GM19099 (cell line): ENCODE data around the gene MROH9.

ENCODE experiments used
- POLR2A ChIP-seq: IDR thresholded peaks from 3 replicates; pipeline ENCODE4 v1.6.1; 2011; ENCODE audit warnings: low read depth; ENCODE audit not compliant: insufficient read length; ENCODE audit errors: extremely low read depth

The MROH9 gene

DNA sequence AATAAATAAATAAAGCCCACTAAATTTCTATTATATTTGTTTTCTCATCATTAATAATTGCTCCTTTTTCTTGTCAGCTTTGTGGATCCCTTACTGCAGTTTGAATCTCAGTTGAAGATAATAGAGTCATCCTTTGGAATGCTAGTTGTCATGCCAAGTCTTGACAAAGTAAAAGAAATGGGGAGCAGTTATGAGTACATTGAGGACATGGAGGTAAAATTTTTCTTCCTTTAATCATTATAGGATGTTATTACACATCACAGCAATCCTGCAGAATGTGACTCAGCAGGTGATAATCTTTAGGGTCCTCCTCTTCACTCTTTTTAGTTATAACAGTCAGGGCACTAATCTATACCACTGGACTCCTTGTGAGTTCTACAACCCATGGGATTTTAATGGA, 24.1 kb downstream of the MROH9 start:
- no peak for TF ChIP-seq POLR2A

DNA sequence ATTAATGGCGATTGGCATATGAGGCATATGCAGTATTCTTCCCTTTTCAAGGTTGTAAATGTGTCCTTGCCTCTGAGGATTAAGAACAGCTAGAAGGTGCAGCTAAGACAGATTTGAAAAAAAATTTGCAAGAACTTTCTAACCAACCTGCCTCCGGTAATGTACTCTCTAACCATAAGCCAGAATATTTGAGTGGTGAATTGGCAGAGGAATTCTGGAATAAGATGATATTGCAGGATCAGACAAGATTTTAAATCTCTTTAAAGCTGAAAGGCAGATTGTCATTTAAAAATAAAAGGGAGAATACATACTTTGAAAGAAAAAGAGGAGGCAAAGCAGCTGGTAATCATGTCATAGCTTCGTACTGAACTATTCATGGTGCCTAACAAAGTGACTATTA, 29.2 kb downstream of the MROH9 start:
- TF ChIP-seq POLR2A = no peak

- TF ChIP-seq POLR2A = no peak
Measured at GRCh38 chr1:170967042-170967910, 31.9 kb downstream of the MROH9 start.

DNA sequence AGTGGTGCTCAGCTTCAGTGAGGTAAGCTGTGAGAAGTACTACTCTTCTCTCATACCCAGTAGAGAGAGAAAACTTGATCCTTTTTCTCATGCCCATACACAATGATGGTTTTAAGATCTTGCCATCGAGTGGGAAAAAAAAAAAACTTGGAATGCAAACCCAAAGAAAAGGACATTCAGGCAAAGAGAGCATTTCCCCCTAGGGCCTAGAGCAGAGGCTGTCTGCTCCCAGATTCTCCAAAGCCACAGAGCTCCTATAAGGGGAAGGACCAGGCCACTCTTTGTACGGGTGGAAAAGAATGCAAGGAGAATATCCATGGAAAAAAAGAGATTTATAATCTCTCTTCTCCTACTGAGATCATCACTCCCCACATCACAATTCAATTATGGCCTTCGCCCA, 34.9 kb downstream of the MROH9 start:
- no peak for TF ChIP-seq POLR2A

DNA sequence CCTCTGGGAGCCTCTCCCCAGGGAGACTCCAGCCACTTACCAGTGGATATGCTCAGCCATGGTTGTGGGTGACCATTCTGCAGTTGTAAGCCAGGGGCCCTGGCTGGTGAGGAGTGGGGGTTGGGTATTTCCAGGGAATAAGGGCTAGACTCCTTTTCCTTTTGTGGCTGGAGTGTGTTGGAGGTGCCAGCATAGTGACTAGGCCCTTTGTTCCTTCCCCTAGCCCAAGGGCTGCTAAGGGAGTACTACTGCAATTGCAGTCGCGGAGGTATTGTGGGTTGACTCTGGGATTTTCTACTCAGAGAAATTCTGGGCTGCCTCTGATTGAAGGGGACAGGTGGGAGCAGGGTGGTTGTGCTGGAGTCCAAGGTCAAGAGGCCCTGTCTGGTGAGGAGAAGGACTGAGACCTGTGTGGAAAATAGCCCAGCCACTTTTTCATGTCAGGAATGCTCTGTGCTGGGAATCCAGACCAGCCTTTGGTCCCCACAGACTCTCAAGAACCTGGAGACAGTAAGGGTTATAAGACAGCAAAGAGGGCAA, 43.1 kb downstream of the MROH9 start:
- TF ChIP-seq POLR2A = no peak

- TF ChIP-seq POLR2A = no peak
Measured at GRCh38 chr1:170985406-170985805, 50.1 kb downstream of the MROH9 start.

DNA sequence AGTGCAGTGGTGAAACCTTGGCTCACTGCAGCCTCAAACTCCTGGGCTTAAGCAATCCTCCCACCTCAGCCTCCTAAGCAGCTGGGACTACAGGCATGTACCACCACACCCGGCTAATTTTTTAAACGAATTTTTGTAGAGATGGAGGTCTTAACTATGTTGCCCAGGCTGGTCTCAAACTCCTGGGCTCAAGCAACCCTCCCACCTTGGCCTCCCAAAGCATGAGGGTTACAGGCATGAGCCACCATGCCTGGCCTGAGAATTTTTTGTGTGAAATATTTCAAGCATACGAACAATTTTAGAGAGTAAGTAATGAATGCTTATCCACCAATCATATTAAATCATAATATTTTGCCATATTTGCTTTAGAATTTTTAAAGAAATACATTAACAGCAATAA, 51.6 kb downstream of the MROH9 start:
- no peak for TF ChIP-seq POLR2A

- TF ChIP-seq POLR2A = no peak
Measured at GRCh38 chr1:170987424-170987823, 52.1 kb downstream of the MROH9 start.

DNA sequence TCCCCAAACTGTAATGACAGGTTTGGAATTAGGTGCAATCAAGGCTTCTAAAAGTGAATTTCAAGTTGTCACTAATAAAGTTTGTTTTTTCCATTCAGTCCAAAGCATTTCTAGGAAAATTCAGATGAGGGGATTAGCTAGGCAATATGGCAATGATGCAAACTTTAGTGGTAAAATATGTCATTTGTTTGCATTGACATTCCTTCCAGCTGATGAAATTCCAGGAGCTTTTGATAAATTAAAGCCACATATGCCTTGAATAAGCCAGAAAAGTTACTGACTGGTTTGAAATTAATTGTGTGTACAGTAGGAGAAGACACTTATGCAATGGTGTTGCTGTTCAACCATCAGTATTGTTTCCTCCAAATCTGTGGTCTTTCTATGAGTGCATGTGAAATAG, 57.8 kb downstream of the MROH9 start:
- TF ChIP-seq POLR2A = no peak

GRCh38 chr1:170993717-170994116, 58.4 kb downstream of the MROH9 start:
- TF ChIP-seq POLR2A = no peak

DNA sequence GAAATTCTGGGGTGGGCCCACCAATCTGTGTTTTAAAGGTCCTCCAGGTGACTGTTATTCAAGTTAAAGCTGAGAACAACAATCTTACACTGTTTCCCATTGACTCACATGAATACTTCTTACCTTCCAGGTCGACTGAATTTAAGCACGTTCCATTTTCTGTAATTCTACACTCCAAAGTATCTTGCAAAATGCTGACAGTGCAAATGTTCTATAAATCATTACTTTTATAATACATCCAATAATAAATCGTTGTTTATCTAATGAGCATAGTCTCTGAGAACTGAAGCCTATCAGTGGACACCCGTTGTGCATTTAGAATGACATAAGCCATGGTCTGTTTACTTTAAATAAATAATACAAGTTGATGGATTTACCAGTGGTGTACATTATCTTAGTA, 79.5 kb downstream of the MROH9 start:
- no peak for TF ChIP-seq POLR2A

DNA sequence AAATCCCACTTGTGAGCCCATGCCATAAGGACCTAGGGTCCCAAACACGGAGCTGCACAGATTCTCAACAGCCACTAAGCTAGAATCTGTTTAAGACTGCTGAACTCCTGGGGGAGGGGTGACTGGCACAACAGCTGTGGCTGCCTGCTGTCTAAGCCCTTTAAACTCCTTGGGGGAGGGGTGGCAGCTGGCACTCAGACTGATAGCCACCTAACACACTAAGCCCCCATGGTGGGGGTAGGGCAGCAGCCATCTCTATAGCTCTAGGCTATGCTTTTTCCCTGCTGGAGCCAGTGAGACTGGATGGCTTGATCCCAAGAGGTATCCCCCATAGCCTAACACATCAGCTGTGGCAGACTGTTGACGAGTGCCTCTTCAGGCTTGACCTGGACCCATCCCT, 82.1 kb downstream of the MROH9 start:
- no peak for TF ChIP-seq POLR2A

DNA sequence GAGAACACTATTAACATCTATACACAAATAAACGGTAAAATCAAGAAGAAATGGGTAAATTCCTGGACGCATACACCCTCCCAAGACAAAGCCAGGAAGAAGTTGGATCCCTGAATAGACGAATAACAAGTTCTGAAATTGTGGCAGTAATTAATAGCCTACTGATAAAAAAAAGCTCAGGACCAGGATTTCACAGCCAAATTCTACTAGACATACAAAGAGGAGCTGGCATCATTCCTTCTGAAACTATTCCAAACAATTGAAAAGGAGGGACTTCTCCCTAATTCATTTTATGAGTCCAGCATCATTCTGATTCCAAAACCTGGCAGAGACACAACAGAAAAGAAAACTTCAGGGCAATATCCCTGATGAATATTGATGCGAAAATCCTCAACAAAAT, 84.6 kb downstream of the MROH9 start:
- TF ChIP-seq POLR2A = no peak

DNA sequence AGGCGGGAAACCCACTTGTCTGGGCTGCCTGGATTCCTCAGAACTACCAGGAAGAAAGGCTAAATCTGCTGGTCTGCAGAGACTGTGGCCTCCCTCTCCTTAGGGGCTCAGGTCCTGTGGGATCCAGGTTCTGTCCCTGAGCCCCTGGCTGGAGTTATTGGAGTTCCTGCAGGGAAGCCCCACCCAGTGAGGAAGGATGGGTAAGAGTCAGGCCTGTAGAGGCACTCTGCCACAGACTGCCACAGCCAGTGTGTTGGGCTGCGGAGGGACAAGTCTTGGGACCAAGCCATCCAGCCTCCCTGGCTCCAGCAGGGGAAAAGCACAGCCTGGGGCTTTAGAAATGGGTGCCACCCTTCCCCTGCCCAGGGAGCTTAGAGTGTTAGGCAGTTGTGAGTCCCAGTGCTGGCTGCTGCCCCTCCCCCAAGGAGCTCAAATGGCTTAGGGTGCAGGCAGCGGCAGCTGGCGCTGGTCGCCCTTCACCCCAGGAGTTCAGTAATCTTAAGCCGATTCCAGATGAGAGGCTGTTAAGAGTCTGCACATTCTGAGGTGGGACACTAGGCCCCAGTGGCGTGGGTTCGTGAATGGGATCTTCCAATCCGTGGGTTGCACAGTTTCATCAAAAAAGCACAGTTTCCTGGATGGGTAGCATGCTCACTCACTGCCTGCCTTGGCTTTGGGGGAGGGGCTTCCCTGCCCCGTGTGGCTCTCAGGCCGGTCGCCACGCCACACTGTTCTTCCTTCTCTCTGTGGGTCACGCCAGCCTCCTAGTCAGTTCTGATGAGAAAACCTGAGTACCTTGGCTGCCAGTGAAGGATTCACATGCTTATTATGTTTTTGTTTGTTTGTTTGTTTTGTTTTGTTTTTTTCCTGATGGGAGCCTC, 97.7 kb downstream of the MROH9 start:
- TF ChIP-seq POLR2A = no peak

DNA sequence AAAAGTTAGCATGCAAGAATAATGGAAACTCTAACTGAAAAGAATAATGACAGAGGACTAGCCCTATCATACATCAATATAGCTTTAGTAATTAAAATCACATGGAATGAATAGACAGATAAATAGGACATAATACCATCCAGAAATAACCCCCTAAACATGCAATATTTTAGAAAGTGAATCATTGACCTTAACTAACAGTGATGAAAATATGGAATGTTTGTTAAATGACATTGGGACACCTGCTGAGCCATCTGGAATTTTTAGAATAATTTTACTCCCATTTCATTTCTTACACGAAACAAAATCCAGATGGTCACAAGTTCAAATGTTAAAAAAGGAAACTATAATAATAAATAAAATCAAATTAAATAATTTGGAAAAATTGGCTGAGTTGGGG, 102.3 kb downstream of the MROH9 start:
- no peak for TF ChIP-seq POLR2A

GRCh38 chr1:171038284-171038683, 103.0 kb downstream of the MROH9 start:
- TF ChIP-seq POLR2A = no peak

DNA sequence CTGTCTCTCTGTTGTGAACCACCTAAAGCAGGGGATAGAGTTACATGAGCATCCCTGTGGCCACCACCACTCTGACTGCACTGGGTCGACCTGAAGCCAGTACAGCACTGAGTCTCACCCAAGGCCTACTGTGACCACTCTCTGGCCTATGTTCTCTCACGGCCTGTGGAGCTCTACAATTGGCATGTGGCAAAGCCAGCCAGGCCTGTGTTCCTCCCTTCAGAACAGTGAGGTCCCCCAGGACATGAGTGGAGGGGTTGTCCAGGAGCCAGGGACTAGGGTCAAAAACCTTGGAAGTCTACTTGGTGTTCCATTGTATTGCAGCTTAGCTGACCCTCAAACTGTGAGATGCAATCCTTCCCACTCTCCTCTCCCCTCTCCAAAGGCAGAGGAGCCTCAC, 112.7 kb downstream of the MROH9 start:
- TF ChIP-seq POLR2A = no peak

GRCh38 chr1:171052977-171053376, 117.6 kb downstream of the MROH9 start:
- TF ChIP-seq POLR2A = no peak
